OCI-LY1 (cell line): ENCODE results near the gene USP3.

Source experiments
- H2AFZ ChIP-seq: fragments of 200-600 bp; sonication (generic), shearing (Covaris generic); 2 replicates; pipeline ENCODE4 v1.6.0; 2014; ENCODE audit warnings: antibody characterized with exemption, mild to moderate bottlenecking, low read length
- H3F3A ChIP-seq: fragments of 200-600 bp; sonication (generic), shearing (Covaris generic); 2 replicates; pipeline ENCODE4 v1.6.0; 2014; ENCODE audit warnings: mild to moderate bottlenecking, antibody characterized with exemption, low read length, moderate library complexity; ENCODE audit not compliant: insufficient read depth
- H3K27ac ChIP-seq: fragments of 200-600 bp; sonication (generic); 2 replicates; pipeline ENCODE4 v1.5.1; 2014; ENCODE audit warnings: low read length, mixed run types, mild to moderate bottlenecking, low read depth; ENCODE audit not compliant: poor library complexity, severe bottlenecking
- H3K27me3 ChIP-seq: fragments of 200-600 bp; sonication (generic); 2 replicates; pipeline ENCODE4 v1.6.0; 2014; ENCODE audit warnings: antibody characterized with exemption, mild to moderate bottlenecking, low read length, moderate library complexity; ENCODE audit not compliant: insufficient read depth
- H3K36me3 ChIP-seq: fragments of 200-600 bp; sonication (generic); 2 replicates; pipeline ENCODE4 v1.6.1; 2014; ENCODE audit warnings: mild to moderate bottlenecking, antibody characterized with exemption, low read length, moderate library complexity, mixed read lengths; ENCODE audit not compliant: insufficient read depth
- H3K4me1 ChIP-seq: fragments of 200-600 bp; sonication (generic); 2 replicates; pipeline ENCODE4 v1.5.1; 2014; ENCODE audit warnings: mild to moderate bottlenecking, low read length, moderate library complexity; ENCODE audit not compliant: insufficient read depth, severe bottlenecking
- H3K4me2 ChIP-seq: fragments of 200-600 bp; sonication (generic), shearing (Covaris generic); 2 replicates; pipeline ENCODE4 v1.6.1; 2014; ENCODE audit warnings: low read length
- H3K4me3 ChIP-seq: fragments of 200-600 bp; sonication (generic); 2 replicates; pipeline ENCODE4 v1.5.1; 2014; ENCODE audit warnings: low read length, low read depth, mild to moderate bottlenecking, mixed read lengths; ENCODE audit not compliant: poor library complexity, severe bottlenecking
- H3K79me2 ChIP-seq: fragments of 200-600 bp; shearing (Covaris generic); 2 replicates; pipeline ENCODE4 v1.6.1; 2016; ENCODE audit warnings: mixed run types, low read length, mixed read lengths; ENCODE audit not compliant: insufficient read depth
- H3K9ac ChIP-seq: fragments of 200-600 bp; sonication (generic), shearing (Covaris generic); 2 replicates; pipeline ENCODE4 v1.6.1; 2014; ENCODE audit warnings: mild to moderate bottlenecking, low read length, mixed read lengths
- H3K9me2 ChIP-seq: fragments of 200-600 bp; sonication (generic), shearing (Covaris generic); 2 replicates; pipeline ENCODE4 v1.6.1; 2014; ENCODE audit warnings: low read depth, mild to moderate bottlenecking, low read length, mixed read lengths
- H3K9me3 ChIP-seq: fragments of 200-600 bp; shearing (Covaris generic); 2 replicates; pipeline ENCODE4 v1.6.1; 2014; ENCODE audit warnings: low read length, mixed read lengths
- H4K20me1 ChIP-seq: fragments of 200-600 bp; sonication (generic), shearing (Covaris generic); 2 replicates; pipeline ENCODE4 v1.6.0; 2016; ENCODE audit warnings: mild to moderate bottlenecking, low read length; ENCODE audit not compliant: insufficient read depth
- CTCF ChIP-seq: fragments of 200-600 bp; sonication (generic), shearing (Covaris generic); IDR thresholded peaks from 2 replicates; pipeline ENCODE4 v1.5.1; 2017; ENCODE audit warnings: mild to moderate bottlenecking, antibody characterized with exemption, low read length, moderate library complexity, mixed read lengths
- EZH2 ChIP-seq: fragments of 200-600 bp; sonication (generic), shearing (Covaris generic); IDR thresholded peaks from 2 replicates; pipeline ENCODE4 v1.8.0; 2017; ENCODE audit warnings: borderline replicate concordance, mixed run types, mild to moderate bottlenecking, antibody characterized with exemption, low read length, moderate library complexity, mixed read lengths

Gene USP3

GRCh38 chr15:63554337-63554927 lies 50.0 kb downstream of the USP3 start:
- H3K9me3 ChIP-seq, result no peaks in the 10 kb centered on the region
- H3K4me1 ChIP-seq, result no peaks in the 10 kb centered on the region
- H3K9me2 ChIP-seq, result no peaks in the 10 kb centered on the region
- peaks cover 55% of the 10 kb centered on the region; the same call in 1 of the 2 replicates for H3K36me3 ChIP-seq
- no peaks in the 10 kb centered on the region for H3K27me3 ChIP-seq
- no peaks in the 10 kb centered on the region for H4K20me1 ChIP-seq
- H2AFZ ChIP-seq, result no peak overlapping the region
- H3K27ac ChIP-seq, result no peak overlapping the region
- no peaks in the 10 kb centered on the region for H3F3A ChIP-seq
- H3K4me2 ChIP-seq, result no peak overlapping the region
- no peak overlapping the region for H3K4me3 ChIP-seq
- no peak for TF ChIP-seq CTCF
- TF ChIP-seq EZH2, result no peak
- peaks cover 8% of the 10 kb centered on the region; the same call in 1 of the 2 replicates for H3K79me2 ChIP-seq
- H3K9ac ChIP-seq, result no peak overlapping the region

- Histone ChIP-seq H3K4me1 (no peaks in the 10 kb centered on the region), H3K79me2 (peaks cover 5% of the 10 kb centered on the region; the same call in 1 of the 2 replicates), H3K27me3 (no peaks in the 10 kb centered on the region), H3K36me3 (peaks cover 64% of the 10 kb centered on the region; the same call in 1 of the 2 replicates), H2AFZ (no peak overlapping the region), H3K4me3 (no peak overlapping the region), H3K27ac (no peak overlapping the region), H3K4me2 (no peak overlapping the region), H3K9me3 (no peaks in the 10 kb centered on the region), H3F3A (no peaks in the 10 kb centered on the region), H4K20me1 (no peaks in the 10 kb centered on the region), H3K9me2 (no peaks in the 10 kb centered on the region), H3K9ac (no peak overlapping the region)
- TF ChIP-seq CTCF (no peak), EZH2 (no peak)
These were observed 51.1 kb downstream of the USP3 start for GRCh38 chr15:63555507-63555906.

- Histone ChIP-seq H3K4me2 (no peak overlapping the region), H3F3A (no peaks in the 10 kb centered on the region), H4K20me1 (no peaks in the 10 kb centered on the region), H3K79me2 (peaks cover 4% of the 10 kb centered on the region; the same call in 1 of the 2 replicates), H2AFZ (no peak overlapping the region), H3K27me3 (no peaks in the 10 kb centered on the region), H3K4me1 (no peaks in the 10 kb centered on the region), H3K36me3 (peaks cover 71% of the 10 kb centered on the region; the same call in 1 of the 2 replicates), H3K4me3 (no peak overlapping the region), H3K9me3 (no peaks in the 10 kb centered on the region), H3K9ac (no peak overlapping the region), H3K9me2 (no peaks in the 10 kb centered on the region), H3K27ac (no peak overlapping the region)
- TF ChIP-seq EZH2 (no peak), CTCF (no peak)
These were observed 51.9 kb downstream of the USP3 start for GRCh38 chr15:63556246-63556645.
